HepG2 (cell line): ENCODE data around the gene PEMT. TPM values are rescaled to one million over a fixed set of nuclear protein-coding genes. Genes with fewer than 3 reads are reported as not detected.
A peak's percentile ranks its signal among the peaks of the same experiment; 100 is the strongest.

ENCODE experiments used
- ARNT ChIP-seq: fragments of 450-650 bp; IDR thresholded peaks from 2 replicates; pipeline ENCODE4 v1.6.1; 2017
- EED ChIP-seq: sonication (generic); formaldehyde crosslinking; IDR thresholded peaks from 2 replicates; pipeline ENCODE4 v1.5.0; 2020; ENCODE audit warnings: mild to moderate bottlenecking, missing genetic modification reagents
- ETV6 ChIP-seq: sonication (generic); formaldehyde crosslinking; conservative IDR thresholded peaks from 2 replicates; pipeline ENCODE4 v1.4.0; 2020; ENCODE audit warnings: missing genetic modification reagents
- FOXP1 ChIP-seq, 2 experiments: fragments of 450-650 bp in 1 of 2; IDR thresholded peaks; 2 replicates each; pipeline ENCODE4 v1.6.1; 2017 to 2018; ENCODE audit warnings: antibody characterized with exemption in 1 of 2
- GABPA ChIP-seq, 2 experiments: IDR thresholded peaks; 2 replicates each; pipeline ENCODE4 v1.6.1; 2011 to 2016; ENCODE audit warnings: low read depth in 2 of 2, low read length in 1 of 2, missing biosample characterization in 1 of 2, missing genetic modification characterization in 1 of 2
- NR3C1 ChIP-seq: sonication (generic); formaldehyde crosslinking; IDR thresholded peaks from 2 replicates; pipeline ENCODE4 v1.4.0; 2020; ENCODE audit warnings: missing genetic modification reagents
- REPIN1 ChIP-seq: sonication (generic); formaldehyde crosslinking; IDR thresholded peaks from 2 replicates; pipeline ENCODE4 v1.8.0; 2022; ENCODE audit warnings: missing genetic modification reagents, low read depth, mild to moderate bottlenecking, borderline replicate concordance
- SP1 ChIP-seq, 2 experiments: fragments of 450-650 bp in 1 of 2; sonication (generic) in 1 of 2; formaldehyde crosslinking in 1 of 2; IDR thresholded peaks; 2 replicates each; pipeline versions ENCODE4 v1.4.0 to v1.6.1; 2016 to 2020; ENCODE audit warnings: missing genetic modification reagents in 1 of 2
- ZNF180 ChIP-seq: sonication (generic); formaldehyde crosslinking; IDR thresholded peaks from 2 replicates; pipeline ENCODE4 v1.4.0; 2020; ENCODE audit warnings: low read depth, missing genetic modification reagents, borderline replicate concordance
- ZNF496 ChIP-seq: sonication (generic); formaldehyde crosslinking; IDR thresholded peaks from 2 replicates; pipeline ENCODE4 v1.8.1; 2023; ENCODE audit warnings: mild to moderate bottlenecking, moderate library complexity, missing genetic modification reagents; ENCODE audit not compliant: insufficient replicate concordance
- polyA plus RNA-seq, 8 experiments: library from polyadenylated mRNA; depleted of rRNA in 3 of 8; stranded (reverse) in 7 of 8; unstranded in 1 of 8; fragments of >200 nt; fragmentation: Illumina TruSeq in 4 of 8; extraction: Trizol in 4 of 8; gene quantifications; 2 replicates each; pipeline versions ENCODE4 v1.2.1 to v1.2.3, GENCODE V29; 2011 to 2016; ENCODE audit warnings: low read depth in 4 of 8, missing spikeins in 1 of 8, mixed read lengths in 1 of 8; ENCODE audit not compliant: insufficient read depth in 1 of 8
- total RNA-seq, 5 experiments: library from RNA; depleted of rRNA; stranded (reverse); fragments of >200 nt; fragmentation: Illumina TruSeq; extraction: Trizol; gene quantifications; 2 replicates each; pipeline ENCODE4 v1.2.3, GENCODE V29; 2016; ENCODE audit warnings: low read depth in 1 of 5
- TF ChIP-seq, protein P1 (sequence below): sonication (generic); formaldehyde crosslinking; IDR thresholded peaks from 2 replicates; pipeline ENCODE4 v1.4.0; 2020; ENCODE audit warnings: mild to moderate bottlenecking, missing genetic modification reagents
- TF ChIP-seq, protein P2 (sequence below): sonication (generic); formaldehyde crosslinking; IDR thresholded peaks from 2 replicates; pipeline ENCODE4 v1.4.0; 2020; ENCODE audit warnings: missing genetic modification reagents, borderline replicate concordance
- TF ChIP-seq, protein P3 (sequence below): sonication (generic); formaldehyde crosslinking; IDR thresholded peaks from 2 replicates; pipeline ENCODE4 v1.5.0; 2020; ENCODE audit warnings: mild to moderate bottlenecking, missing genetic modification reagents, borderline replicate concordance
- TF ChIP-seq, protein P4 (sequence below): sonication (generic); formaldehyde crosslinking; IDR thresholded peaks from 2 replicates; pipeline ENCODE4 v1.5.1; 2020; ENCODE audit warnings: missing genetic modification reagents, mild to moderate bottlenecking, borderline replicate concordance
- TF ChIP-seq, protein P5 (sequence below): IDR thresholded peaks from 2 replicates; pipeline ENCODE4 v1.6.1; 2016; ENCODE audit warnings: low read depth, missing genetic modification reagents, missing compliant biosample characterization

PEMT gene
- total and polyA plus RNA-seq, 2 of the 13 experiments (the other 11 are each of a cell fraction or from before 2014, with no cell fraction given) = 31.7 to 43.6 TPM

DNA sequence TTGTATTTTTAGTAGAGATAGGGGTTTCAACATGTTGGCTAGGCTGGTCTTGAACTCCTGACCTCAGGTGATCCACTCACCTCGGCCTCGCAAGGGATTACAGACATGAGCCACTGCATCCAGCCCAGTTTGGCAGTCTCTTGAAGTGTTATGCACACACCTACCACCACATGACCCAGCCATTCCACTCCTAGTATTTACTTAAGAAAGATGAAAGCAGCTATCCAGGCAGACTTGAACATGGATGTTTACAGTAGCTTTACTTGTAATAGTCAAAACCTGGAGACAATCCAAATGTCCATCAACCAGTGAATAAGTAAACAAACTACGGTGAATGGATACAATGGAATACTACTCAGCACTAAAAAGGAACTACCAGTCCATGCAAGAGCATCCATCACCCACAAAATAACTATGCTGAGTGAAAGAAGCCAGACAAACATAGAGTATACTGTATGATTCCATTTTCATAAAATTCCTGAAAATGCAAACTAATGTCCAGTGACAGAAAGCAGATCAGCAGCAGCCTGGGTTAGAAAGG, 57.5 kb downstream of the PEMT start (continued):
- TF ChIP-seq EED (CRISPR knock-in tag) (no peak), ZNF496 (CRISPR knock-in tag) (no peak), REPIN1 (CRISPR knock-in tag) (peak; percentile 86; the same call in 1 of the 2 replicates), ETV6 (no peak), GABPA (IDR thresholded peaks at IDR 0.05; ENCODE audit: low read depth, low read length) (no peak), GABPA (CRISPR knock-in tag; IDR thresholded peaks at IDR 0.05; ENCODE audit: low read depth) (peak; percentile 63), ARNT (no peak), ZNF180 (CRISPR knock-in tag) (no peak), SP1 (IDR thresholded peaks at IDR 0.05) (no peak), SP1 (CRISPR knock-in tag; IDR thresholded peaks at IDR 0.05) (peak; percentile 52; the same call in 1 of the 2 replicates), FOXP1 (IDR thresholded peaks at IDR 0.05) (peak; percentile 92), FOXP1 (CRISPR knock-in tag; IDR thresholded peaks at IDR 0.05) (peak; percentile 96), NR3C1 (CRISPR knock-in tag) (no peak)
- TF ChIP-seq, protein P1, sequence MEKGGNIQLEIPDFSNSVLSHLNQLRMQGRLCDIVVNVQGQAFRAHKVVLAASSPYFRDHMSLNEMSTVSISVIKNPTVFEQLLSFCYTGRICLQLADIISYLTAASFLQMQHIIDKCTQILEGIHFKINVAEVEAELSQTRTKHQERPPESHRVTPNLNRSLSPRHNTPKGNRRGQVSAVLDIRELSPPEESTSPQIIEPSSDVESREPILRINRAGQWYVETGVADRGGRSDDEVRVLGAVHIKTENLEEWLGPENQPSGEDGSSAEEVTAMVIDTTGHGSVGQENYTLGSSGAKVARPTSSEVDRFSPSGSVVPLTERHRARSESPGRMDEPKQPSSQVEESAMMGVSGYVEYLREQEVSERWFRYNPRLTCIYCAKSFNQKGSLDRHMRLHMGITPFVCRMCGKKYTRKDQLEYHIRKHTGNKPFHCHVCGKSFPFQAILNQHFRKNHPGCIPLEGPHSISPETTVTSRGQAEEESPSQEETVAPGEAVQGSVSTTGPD = peak; percentile 89
- TF ChIP-seq, protein P2, sequence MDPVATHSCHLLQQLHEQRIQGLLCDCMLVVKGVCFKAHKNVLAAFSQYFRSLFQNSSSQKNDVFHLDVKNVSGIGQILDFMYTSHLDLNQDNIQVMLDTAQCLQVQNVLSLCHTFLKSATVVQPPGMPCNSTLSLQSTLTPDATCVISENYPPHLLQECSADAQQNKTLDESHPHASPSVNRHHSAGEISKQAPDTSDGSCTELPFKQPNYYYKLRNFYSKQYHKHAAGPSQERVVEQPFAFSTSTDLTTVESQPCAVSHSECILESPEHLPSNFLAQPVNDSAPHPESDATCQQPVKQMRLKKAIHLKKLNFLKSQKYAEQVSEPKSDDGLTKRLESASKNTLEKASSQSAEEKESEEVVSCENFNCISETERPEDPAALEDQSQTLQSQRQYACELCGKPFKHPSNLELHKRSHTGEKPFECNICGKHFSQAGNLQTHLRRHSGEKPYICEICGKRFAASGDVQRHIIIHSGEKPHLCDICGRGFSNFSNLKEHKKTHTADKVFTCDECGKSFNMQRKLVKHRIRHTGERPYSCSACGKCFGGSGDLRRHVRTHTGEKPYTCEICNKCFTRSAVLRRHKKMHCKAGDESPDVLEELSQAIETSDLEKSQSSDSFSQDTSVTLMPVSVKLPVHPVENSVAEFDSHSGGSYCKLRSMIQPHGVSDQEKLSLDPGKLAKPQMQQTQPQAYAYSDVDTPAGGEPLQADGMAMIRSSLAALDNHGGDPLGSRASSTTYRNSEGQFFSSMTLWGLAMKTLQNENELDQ (CRISPR knock-in tag) = no peak
- TF ChIP-seq, protein P3, sequence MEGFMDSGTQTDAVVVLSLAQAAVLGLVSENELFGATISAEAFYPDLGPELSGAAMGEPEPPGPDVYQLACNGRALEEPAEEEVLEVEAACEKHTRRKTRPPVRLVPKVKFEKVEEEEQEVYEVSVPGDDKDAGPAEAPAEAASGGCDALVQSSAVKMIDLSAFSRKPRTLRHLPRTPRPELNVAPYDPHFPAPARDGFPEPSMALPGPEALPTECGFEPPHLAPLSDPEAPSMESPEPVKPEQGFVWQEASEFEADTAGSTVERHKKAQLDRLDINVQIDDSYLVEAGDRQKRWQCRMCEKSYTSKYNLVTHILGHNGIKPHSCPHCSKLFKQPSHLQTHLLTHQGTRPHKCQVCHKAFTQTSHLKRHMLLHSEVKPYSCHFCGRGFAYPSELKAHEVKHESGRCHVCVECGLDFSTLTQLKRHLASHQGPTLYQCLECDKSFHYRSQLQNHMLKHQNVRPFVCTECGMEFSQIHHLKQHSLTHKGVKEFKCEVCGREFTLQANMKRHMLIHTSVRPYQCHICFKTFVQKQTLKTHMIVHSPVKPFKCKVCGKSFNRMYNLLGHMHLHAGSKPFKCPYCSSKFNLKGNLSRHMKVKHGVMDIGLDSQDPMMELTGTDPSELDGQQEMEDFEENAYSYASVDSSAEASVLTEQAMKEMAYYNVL (CRISPR knock-in tag) = peak; percentile 95
- TF ChIP-seq, protein P4, sequence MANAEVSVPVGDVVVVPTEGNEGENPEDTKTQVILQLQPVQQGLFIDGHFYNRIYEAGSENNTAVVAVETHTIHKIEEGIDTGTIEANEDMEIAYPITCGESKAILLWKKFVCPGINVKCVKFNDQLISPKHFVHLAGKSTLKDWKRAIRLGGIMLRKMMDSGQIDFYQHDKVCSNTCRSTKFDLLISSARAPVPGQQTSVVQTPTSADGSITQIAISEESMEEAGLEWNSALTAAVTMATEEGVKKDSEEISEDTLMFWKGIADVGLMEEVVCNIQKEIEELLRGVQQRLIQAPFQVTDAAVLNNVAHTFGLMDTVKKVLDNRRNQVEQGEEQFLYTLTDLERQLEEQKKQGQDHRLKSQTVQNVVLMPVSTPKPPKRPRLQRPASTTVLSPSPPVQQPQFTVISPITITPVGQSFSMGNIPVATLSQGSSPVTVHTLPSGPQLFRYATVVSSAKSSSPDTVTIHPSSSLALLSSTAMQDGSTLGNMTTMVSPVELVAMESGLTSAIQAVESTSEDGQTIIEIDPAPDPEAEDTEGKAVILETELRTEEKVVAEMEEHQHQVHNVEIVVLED = peak; percentile 55; the same call in 1 of the 2 replicates
- TF ChIP-seq, protein P5, sequence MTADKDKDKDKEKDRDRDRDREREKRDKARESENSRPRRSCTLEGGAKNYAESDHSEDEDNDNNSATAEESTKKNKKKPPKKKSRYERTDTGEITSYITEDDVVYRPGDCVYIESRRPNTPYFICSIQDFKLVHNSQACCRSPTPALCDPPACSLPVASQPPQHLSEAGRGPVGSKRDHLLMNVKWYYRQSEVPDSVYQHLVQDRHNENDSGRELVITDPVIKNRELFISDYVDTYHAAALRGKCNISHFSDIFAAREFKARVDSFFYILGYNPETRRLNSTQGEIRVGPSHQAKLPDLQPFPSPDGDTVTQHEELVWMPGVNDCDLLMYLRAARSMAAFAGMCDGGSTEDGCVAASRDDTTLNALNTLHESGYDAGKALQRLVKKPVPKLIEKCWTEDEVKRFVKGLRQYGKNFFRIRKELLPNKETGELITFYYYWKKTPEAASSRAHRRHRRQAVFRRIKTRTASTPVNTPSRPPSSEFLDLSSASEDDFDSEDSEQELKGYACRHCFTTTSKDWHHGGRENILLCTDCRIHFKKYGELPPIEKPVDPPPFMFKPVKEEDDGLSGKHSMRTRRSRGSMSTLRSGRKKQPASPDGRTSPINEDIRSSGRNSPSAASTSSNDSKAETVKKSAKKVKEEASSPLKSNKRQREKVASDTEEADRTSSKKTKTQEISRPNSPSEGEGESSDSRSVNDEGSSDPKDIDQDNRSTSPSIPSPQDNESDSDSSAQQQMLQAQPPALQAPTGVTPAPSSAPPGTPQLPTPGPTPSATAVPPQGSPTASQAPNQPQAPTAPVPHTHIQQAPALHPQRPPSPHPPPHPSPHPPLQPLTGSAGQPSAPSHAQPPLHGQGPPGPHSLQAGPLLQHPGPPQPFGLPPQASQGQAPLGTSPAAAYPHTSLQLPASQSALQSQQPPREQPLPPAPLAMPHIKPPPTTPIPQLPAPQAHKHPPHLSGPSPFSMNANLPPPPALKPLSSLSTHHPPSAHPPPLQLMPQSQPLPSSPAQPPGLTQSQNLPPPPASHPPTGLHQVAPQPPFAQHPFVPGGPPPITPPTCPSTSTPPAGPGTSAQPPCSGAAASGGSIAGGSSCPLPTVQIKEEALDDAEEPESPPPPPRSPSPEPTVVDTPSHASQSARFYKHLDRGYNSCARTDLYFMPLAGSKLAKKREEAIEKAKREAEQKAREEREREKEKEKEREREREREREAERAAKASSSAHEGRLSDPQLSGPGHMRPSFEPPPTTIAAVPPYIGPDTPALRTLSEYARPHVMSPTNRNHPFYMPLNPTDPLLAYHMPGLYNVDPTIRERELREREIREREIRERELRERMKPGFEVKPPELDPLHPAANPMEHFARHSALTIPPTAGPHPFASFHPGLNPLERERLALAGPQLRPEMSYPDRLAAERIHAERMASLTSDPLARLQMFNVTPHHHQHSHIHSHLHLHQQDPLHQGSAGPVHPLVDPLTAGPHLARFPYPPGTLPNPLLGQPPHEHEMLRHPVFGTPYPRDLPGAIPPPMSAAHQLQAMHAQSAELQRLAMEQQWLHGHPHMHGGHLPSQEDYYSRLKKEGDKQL (CRISPR knock-in tag) = peak; percentile 99
